ENCODE results near the gene KIF6.
"Not testable (repeated sequence)": the region's sequence is repeated elsewhere in the genome, so short reads cannot be mapped to it uniquely, and the experiment has no call there.

Gene KIF6

GRCh38 chr6:39706819-39707335 is 18.3 kb downstream of the KIF6 start:
- DNase-seq: no peak

- no peak for DNase-seq
These were observed 22.9 kb downstream of the KIF6 start for GRCh38 chr6:39702265-39702664.

GRCh38 chr6:39700362-39700761 is 24.8 kb downstream of the KIF6 start:
- DNase-seq: no peak

DNA sequence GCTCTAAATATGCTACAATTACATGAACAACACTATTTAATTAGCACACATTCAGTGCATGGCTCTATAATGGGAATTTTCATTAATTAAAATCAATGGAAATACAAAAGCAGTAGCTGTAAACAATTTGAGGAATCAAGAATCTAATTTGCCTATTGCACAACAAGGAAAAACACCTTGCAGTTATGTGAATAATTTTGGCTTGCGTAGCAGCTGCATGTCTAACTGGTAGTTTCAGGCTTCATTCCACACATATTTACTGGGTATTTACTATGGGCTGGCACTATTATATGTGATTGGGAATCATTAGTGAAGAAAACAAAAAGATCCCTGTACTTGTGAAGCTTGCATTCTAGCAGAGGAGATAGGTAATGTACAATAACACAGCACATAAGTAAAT is 26.4 kb downstream of the KIF6 start:
- DNase-seq: no peak

- no peak for DNase-seq
These were observed 28.0 kb downstream of the KIF6 start for GRCh38 chr6:39696986-39697788.

GRCh38 chr6:39695447-39695846 is 29.8 kb downstream of the KIF6 start:
- DNase-seq: no peak

GRCh38 chr6:39693206-39693605 is 32.0 kb downstream of the KIF6 start:
- no peak for DNase-seq

DNA sequence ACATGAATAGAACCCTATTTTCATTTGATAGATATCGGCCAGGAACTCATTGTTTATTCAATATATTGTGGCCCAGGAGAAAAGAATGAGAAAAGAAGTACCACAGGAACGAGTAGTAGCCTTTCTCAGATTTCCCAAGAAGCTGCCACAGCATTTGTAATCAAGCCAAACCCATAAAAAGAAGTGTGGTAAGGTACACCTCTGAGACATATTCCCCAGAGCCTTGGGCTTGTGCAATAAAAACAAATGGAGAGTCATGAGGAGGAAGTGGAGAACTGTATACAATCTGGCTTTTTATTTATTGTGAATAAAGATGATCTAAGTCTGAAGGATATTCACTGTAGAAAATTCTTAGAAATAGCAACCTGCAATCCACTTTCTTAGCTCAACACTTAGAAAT is 36.7 kb downstream of the KIF6 start:
- DNase-seq: no peak

DNA sequence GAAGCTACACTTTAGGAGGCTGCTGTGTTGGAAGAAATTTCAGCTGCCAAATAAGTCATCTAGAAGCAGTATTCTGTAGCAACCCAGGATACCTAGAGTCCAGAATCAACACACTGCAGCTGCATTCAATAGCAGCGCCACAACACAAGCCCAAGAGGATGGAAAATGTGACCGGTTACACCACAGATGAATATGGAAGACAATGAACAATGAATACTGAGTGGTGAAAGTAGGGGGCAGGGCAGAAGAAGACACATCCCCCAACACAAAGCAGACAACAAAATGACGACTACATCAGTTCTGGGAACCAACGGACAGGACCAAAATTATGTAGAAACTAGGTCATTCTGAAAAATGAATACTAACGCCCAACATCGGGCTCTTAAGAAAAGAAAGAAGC is 38.2 kb downstream of the KIF6 start:
- no peak for DNase-seq

DNA sequence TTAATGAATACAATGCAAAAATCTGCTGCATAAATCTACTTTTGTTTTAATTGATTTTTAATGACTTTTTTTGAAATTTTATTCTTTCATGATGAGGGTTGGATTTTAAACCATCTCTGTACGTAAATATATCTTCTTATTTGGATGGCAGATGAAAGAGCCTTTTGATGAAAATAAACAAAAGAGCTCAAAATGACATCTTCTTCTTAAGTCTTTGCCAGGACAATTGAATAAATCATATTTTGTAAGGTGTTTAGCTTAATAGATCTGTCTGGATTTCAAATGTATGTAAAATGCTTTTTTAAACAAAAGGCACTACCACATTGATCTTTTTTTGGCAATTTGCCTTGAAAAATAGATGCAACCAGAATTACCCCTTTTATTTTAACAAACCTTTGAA is 39.3 kb downstream of the KIF6 start:
- DNase-seq: no peak

GRCh38 chr6:39685489-39685826 is 39.8 kb downstream of the KIF6 start:
- DNase-seq: no peak

DNA sequence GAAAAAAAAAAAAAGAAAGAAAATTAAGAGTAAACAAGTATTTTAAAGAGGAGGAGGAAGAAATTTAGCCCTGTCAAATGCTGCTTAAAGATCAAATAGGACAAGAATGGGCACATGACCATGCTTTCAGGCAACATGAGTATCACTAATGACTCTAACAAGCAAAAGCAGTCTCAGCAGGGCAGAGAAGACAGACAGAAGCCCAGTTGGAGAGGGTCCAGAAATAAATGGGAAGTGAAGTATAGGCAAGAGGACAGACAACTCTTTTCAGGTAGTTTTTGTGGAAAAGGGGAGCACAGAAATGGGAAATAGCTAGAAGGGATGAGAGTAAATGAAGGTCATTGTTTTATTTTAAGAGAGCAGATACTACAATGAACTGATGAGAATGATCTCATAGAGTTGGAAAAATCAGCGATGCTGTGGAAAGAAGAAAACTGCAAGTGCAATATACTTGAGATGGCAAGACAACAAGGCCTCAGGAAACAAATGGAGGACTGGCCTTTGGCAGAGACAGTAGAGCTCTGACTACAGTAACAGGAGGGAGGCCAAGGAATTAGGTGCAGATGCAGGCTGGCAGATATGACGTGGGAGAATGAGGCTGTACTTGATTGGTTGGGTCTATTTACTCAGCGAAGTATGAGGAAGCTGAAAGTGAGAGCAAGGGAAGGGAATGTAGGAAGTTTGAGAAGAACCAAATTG is 40.3 kb downstream of the KIF6 start:
- DNase-seq: no peak

DNA sequence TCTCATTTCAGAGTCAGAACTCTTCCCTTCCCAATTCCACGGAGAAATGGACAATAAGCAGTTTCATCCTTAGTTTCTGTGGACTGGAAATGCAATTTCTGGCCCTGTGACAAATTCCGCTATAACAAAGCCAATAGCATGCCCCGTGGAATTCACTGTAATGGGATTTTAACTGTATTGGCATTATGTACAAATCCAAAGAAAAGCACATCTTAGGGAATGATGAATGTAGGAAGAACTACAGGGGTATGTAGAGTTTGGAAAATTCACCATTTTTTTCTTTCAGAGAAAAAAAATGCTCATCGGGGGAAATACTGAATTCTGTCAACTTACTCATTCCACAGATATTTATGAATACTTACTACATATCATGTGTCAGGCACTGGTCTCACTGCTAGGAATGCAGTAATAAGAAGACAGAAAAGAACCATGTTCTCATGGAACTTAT is 43.5 kb downstream of the KIF6 start:
- DNase-seq: no peak

- no peak for DNase-seq
These were observed 46.3 kb downstream of the KIF6 start for GRCh38 chr6:39678914-39679313.

DNA sequence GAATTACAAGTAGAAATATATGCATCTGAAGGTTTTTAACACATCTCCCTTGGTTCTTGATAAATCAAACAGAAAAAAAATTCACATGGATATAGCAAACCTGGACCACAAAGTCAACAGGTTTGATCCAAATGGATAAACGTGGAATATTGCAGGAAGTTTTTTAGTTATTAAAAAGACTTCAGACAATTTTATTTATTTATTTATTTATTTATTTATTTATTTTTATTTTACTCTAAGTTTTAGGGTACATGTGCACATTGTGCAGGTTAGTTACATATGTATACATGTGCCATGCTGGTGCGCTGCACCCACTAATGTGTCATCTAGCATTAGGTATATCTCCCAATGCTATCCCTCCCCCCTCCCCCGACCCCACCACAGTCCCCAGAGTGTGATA is 47.9 kb downstream of the KIF6 start:
- not testable (repeated sequence) for DNase-seq

GRCh38 chr6:39670519-39670918 is 54.7 kb downstream of the KIF6 start:
- DNase-seq: no peak

DNA sequence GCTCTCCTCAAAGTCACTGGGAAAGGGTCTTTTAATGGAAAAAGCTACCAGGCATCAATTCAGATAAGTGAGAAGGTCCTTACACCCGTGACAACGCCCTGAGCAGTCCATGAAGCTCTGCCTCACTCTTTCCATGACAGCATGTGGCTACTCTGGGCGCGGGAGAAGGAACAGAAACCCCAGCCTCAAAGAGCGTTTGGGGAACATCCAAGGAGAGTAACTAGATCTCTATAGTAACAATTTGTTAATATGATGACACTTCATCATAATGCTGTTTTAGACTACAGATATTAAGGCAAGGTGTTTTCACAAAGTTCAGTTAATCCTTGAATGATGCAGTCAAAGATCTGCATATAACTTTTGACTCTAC is 55.2 kb downstream of the KIF6 start:
- peak; percentile 1 for DNase-seq

- no peak for DNase-seq
These were observed 55.8 kb downstream of the KIF6 start for GRCh38 chr6:39669207-39669972.

DNA sequence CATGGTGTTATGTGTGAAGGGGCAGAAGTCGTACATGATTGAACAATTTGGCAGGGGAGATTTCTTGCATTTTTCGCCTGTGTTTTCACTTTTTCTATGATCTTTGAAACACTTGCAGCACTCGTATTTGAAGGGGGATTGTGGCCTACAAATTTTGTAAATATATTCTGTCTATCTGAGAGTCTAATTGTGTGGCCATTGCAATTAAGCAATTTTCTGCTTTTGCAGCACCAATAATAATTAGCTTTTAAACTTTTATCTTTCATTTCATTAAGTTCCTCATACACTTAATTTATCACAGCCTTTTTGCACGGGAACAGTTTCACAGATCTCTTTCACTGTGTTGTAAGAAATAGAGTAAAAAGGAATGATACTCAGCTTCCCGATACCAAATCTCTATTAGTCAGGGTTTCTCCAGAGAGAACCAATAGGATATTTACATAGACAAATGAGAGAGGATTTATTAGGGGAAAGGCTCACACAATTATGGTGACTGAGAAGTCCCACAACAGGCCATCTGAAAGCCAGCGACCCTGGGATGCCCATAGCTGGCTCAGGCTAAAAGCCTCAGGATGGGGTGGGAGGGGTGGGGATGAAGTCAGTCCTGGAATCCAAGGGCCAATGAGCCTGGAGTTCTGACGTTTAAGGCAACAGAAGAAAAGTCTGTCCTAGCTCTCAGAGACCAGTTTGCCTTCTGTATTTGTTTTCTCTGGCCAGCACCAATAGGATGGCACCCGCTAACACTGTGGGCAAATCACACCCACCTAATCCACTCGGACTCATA is 58.3 kb downstream of the KIF6 start:
- no peak for DNase-seq

GRCh38 chr6:39665861-39666260 is 59.3 kb downstream of the KIF6 start:
- no peak for DNase-seq

- DNase-seq: no peak
These were observed 61.0 kb downstream of the KIF6 start for GRCh38 chr6:39664173-39664572.

- DNase-seq: no peak
These were observed 67.7 kb downstream of the KIF6 start for GRCh38 chr6:39657355-39658135.

Measured in CD4-positive, alpha-beta T cell treated with Interleukin-21 for 1 hour (primary cell).